GM12878 (cell line): Measurements from ENCODE around the gene OLR1.

Source experiments
- CHD2 ChIP-seq: IDR thresholded peaks from 2 replicates; pipeline ENCODE4 v1.6.1; 2011; ENCODE audit warnings: low read depth, low read length, improper control_type of control experiment, borderline replicate concordance
- CTCF ChIP-seq, 3 experiments: IDR thresholded peaks in 2 of 3; conservative IDR thresholded peaks in 1 of 3; 2 replicates each; pipeline ENCODE4 v1.5.1; 2011; ENCODE audit warnings: low read depth in 3 of 3, low read length in 3 of 3, mild to moderate bottlenecking in 3 of 3, control low read depth in 2 of 3, moderate library complexity in 2 of 3, inconsistent platforms in 1 of 3, mixed read lengths in 1 of 3; ENCODE audit not compliant: control insufficient read depth in 2 of 3, insufficient read depth in 1 of 3; ENCODE audit errors: extremely low read depth in 1 of 3
- MYB ChIP-seq: fragments of 150-350 bp; IDR thresholded peaks from 2 replicates; pipeline ENCODE4 v1.6.1; 2014; ENCODE audit warnings: mild to moderate bottlenecking, low read depth, low read length, borderline replicate concordance
- POLR2A ChIP-seq: IDR thresholded peaks from 2 replicates; pipeline ENCODE4 v1.6.1; 2011; ENCODE audit warnings: low read depth, mild to moderate bottlenecking, low read length
- POLR2AphosphoS5 ChIP-seq: IDR thresholded peaks from 2 replicates; pipeline ENCODE4 v1.6.1; 2011; ENCODE audit warnings: mild to moderate bottlenecking, low read length, inconsistent platforms
- SPI1 ChIP-seq: IDR thresholded peaks from 2 replicates; pipeline ENCODE4 v1.6.1; 2011; ENCODE audit warnings: low read depth, mild to moderate bottlenecking, low read length, moderate library complexity, borderline replicate concordance; ENCODE audit not compliant: insufficient read depth
- ZNF274 ChIP-seq: IDR thresholded peaks from one replicate; pipeline ENCODE4 v1.8.0; 2011; ENCODE audit not compliant: insufficient read length, insufficient read depth
- ZZZ3 ChIP-seq: IDR thresholded peaks from 2 replicates; pipeline ENCODE4 v1.6.1; 2011; ENCODE audit warnings: low read depth; ENCODE audit not compliant: control insufficient read depth, insufficient read length

- no peak for TF ChIP-seq SPI1
- TF ChIP-seq CHD2 = no peak
- no peak for TF ChIP-seq POLR2A
- TF ChIP-seq ZZZ3 = no peak
- peak; percentile 71 to 80 (median 76) for TF ChIP-seq CTCF (IDR thresholded peaks at IDR 0.05 in 2 of 3, conservative IDR thresholded peaks at IDR 0.05 in 1 of 3; ENCODE audit: control insufficient read depth in 2 of 3, extremely low read depth in 1 of 3, insufficient read depth in 1 of 3, low read depth in 3 of 3, low read length in 3 of 3)
- TF ChIP-seq MYB = no peak
- no peak for TF ChIP-seq ZNF274
- TF ChIP-seq POLR2AphosphoS5 = no peak
These were observed 18.4 kb downstream of the OLR1 start for GRCh38 chr12:10153271-10154144.
